PC-3 (cell line): ENCODE results near the gene UBE2L3. TPM values are rescaled to one million over a fixed set of nuclear protein-coding genes. Genes with fewer than 3 reads are reported as not detected.

Experiments
- ATAC-seq: fragments of 200-7000 bp; cut with Tn5 transposase; 2 replicates; pipeline ENCODE4 v1.9.1; 2020; ENCODE audit warnings: mild to moderate bottlenecking, moderate library complexity
- BruUV-seq: library from RNA; stranded (reverse); fragments of 400-500 nt; replicated peaks from 2 replicates; lab custom pipeline; 2021; lab: Mats Ljungman, UMichigan
- CTCF ChIA-PET: fragments of 300-600 bp; sonication (Branson Sonifier 250); formaldehyde crosslinking; loops from one replicate; lab custom pipeline; 2022; ENCODE audit warnings: antibody characterized with exemption; lab: Charles Lee
- POLR2A ChIA-PET: fragments of 300-600 bp; sonication (Branson Sonifier 250); formaldehyde crosslinking; loops from one replicate; lab custom pipeline; 2022; ENCODE audit warnings: antibody characterized with exemption; ENCODE audit not compliant: unreplicated experiment; lab: Charles Lee
- DNase-seq: peaks from one replicate; pipeline ENCODE4 v3.0.0-alpha.2; 2015
- H2AFZ ChIP-seq: fragments of 300-600 bp; sonication (generic); 2 replicates; pipeline ENCODE4 v1.6.0; 2016; ENCODE audit warnings: antibody characterized with exemption, low read length
- H3F3A ChIP-seq: fragments of 300-600 bp; sonication (generic); one replicate; pipeline ENCODE4 v1.6.0; 2017; ENCODE audit warnings: antibody characterized with exemption, low read length, control low read depth, mild to moderate bottlenecking; ENCODE audit not compliant: unreplicated experiment
- H3K27ac ChIP-seq: fragments of 300-600 bp; sonication (generic); 2 replicates; pipeline ENCODE4 v1.5.1; 2016; ENCODE audit warnings: mild to moderate bottlenecking, low read length
- H3K27me3 ChIP-seq: fragments of 300-600 bp; sonication (generic); 2 replicates; pipeline ENCODE4 v1.6.1; 2016; ENCODE audit warnings: low read length, mixed read lengths
- H3K36me3 ChIP-seq: fragments of 300-600 bp; sonication (generic); 2 replicates; pipeline ENCODE4 v1.6.1; 2016; ENCODE audit warnings: low read depth, mixed run types, low read length, mixed read lengths
- H3K4me1 ChIP-seq: fragments of 300-600 bp; sonication (generic); 2 replicates; pipeline ENCODE4 v1.5.1; 2016; ENCODE audit warnings: low read length; ENCODE audit not compliant: insufficient read depth
- H3K4me2 ChIP-seq: fragments of 300-600 bp; sonication (generic); 2 replicates; pipeline ENCODE4 v1.6.0; 2016; ENCODE audit warnings: low read length
- H3K4me3 ChIP-seq: fragments of 300-600 bp; sonication (generic); 2 replicates; pipeline ENCODE4 v1.5.1; 2016; ENCODE audit warnings: mild to moderate bottlenecking, low read length, mixed read lengths
- H3K79me2 ChIP-seq: fragments of 300-600 bp; sonication (generic); 2 replicates; pipeline ENCODE4 v1.6.1; 2017; ENCODE audit warnings: low read length, mixed read lengths
- H3K9ac ChIP-seq: fragments of 300-600 bp; sonication (generic); 2 replicates; pipeline ENCODE4 v1.6.0; 2016; ENCODE audit warnings: mild to moderate bottlenecking, low read length
- H3K9me2 ChIP-seq: fragments of 300-600 bp; sonication (generic); replicated peaks from 2 replicates; pipeline ENCODE4 v1.6.1; 2016; ENCODE audit warnings: mixed run types, low read length, mixed read lengths
- H3K9me3 ChIP-seq: fragments of 300-600 bp; sonication (generic); 2 replicates; pipeline ENCODE4 v1.6.1; 2016; ENCODE audit warnings: low read length, mixed read lengths
- H4K20me1 ChIP-seq: fragments of 300-600 bp; sonication (generic); 2 replicates; pipeline ENCODE4 v1.6.1; 2016; ENCODE audit warnings: low read length, mixed read lengths
- CTCF ChIP-seq: fragments of 300-600 bp; sonication (generic); conservative IDR thresholded peaks from 2 replicates; pipeline ENCODE4 v1.5.1; 2017; ENCODE audit warnings: antibody characterized with exemption, low read depth, mild to moderate bottlenecking, low read length
- EZH2 ChIP-seq: fragments of 300-600 bp; sonication (generic); IDR thresholded peaks from one replicate; pipeline ENCODE4 v1.6.1; 2017; ENCODE audit warnings: antibody characterized with exemption, mild to moderate bottlenecking, low read length; ENCODE audit not compliant: unreplicated experiment
- EZH2phosphoT487 ChIP-seq: fragments of 300-600 bp; sonication (generic); IDR thresholded peaks from 2 replicates; pipeline ENCODE4 v1.6.1; 2018; ENCODE audit warnings: mild to moderate bottlenecking, antibody characterized with exemption, low read length, borderline replicate concordance
- intact Hi-C: fragments of 100-400 bp; cut with micrococcal nuclease; formaldehyde crosslinking; loops from 2 replicates; pipeline ENCODE4 v1.9.0; 2023
- total RNA-seq: library from RNA; depleted of rRNA; stranded (reverse); fragments of >200 nt; gene quantifications from 2 replicates; pipeline ENCODE4 v1.2.3, GENCODE V29; 2014

The UBE2L3 gene
- total RNA-seq, 1 experiment from 2014 or later = 72.0 TPM

- H3F3A ChIP-seq = no peaks in the 10 kb centered on the region
- no peak overlapping the region for H2AFZ ChIP-seq
- intact Hi-C loops = no loop called here
- no peak for ATAC-seq
- no peak for TF ChIP-seq EZH2phosphoT487
- no peak for TF ChIP-seq CTCF
- no peak for TF ChIP-seq EZH2
- H3K36me3 ChIP-seq = no peaks in the 10 kb centered on the region
- no peak overlapping the region for H3K27ac ChIP-seq
- no peaks in the 10 kb centered on the region for H3K9me3 ChIP-seq
- peaks cover 13% of the 10 kb centered on the region for H3K79me2 ChIP-seq
- no peaks in the 10 kb centered on the region for H3K9me2 ChIP-seq
- H3K4me1 ChIP-seq = peaks cover under 1% of the 10 kb centered on the region
- no peak for DNase-seq
- no peak overlapping the region for H3K4me2 ChIP-seq
- H3K27me3 ChIP-seq = no peaks in the 10 kb centered on the region
- H3K9ac ChIP-seq = no peak overlapping the region
- no TSS peak for BruUV-seq
- POLR2A ChIA-PET = no interaction called here
- H4K20me1 ChIP-seq = no peaks in the 10 kb centered on the region
- no peak overlapping the region for H3K4me3 ChIP-seq
- CTCF ChIA-PET = no interaction called here
These were observed 66.0 kb downstream of the UBE2L3 start for GRCh38 chr22:21633481-21633880.

- DNase-seq (no peak), ATAC-seq (no peak)
- no peaks in the 10 kb centered on the region for H3K9me3 ChIP-seq
- H3K79me2 ChIP-seq = peaks cover 7% of the 10 kb centered on the region
- no peak overlapping the region for H3K9ac ChIP-seq
- no peak overlapping the region for H3K4me3 ChIP-seq
- no peaks in the 10 kb centered on the region for H3K36me3 ChIP-seq
- H3K4me1 ChIP-seq = no peaks in the 10 kb centered on the region; the same call in 1 of the 2 replicates
- no peaks in the 10 kb centered on the region for H4K20me1 ChIP-seq
- no peak overlapping the region for H2AFZ ChIP-seq
- POLR2A ChIA-PET = no interaction called here
- CTCF ChIA-PET = no interaction called here
- no TSS peak for BruUV-seq
- H3K27me3 ChIP-seq = no peaks in the 10 kb centered on the region
- no peak overlapping the region for H3K27ac ChIP-seq
- TF ChIP-seq EZH2 (no peak), EZH2phosphoT487 (no peak), CTCF (no peak)
- H3F3A ChIP-seq = no peaks in the 10 kb centered on the region
- intact Hi-C loops = no loop called here
- H3K9me2 ChIP-seq = no peaks in the 10 kb centered on the region
- H3K4me2 ChIP-seq = no peak overlapping the region
These were observed 66.6 kb downstream of the UBE2L3 start for GRCh38 chr22:21634081-21634480.

DNA sequence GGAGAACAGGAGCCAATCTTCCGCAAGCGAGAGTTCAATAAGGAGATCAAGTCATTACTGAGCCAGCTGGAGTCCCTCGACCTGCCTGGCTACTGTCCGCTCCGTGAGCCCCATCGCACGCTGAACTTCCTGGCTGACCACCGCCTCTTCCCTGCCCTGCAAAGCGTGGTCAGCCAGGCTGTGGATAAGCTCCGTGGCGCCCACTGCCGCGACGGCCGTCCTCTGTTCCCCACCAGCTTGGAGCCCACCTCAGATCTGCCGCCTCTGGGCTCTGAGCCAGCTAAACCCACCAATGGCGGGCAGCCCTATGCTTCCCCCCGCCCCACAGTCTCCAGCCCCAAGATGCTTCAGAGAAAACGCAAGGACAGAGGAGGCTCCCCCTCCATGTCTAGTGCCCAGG lies 67.3 kb downstream of the UBE2L3 start:
- H3K4me3 ChIP-seq = no peak overlapping the region
- no peaks in the 10 kb centered on the region for H3K4me1 ChIP-seq
- POLR2A ChIA-PET = no interaction called here
- H3F3A ChIP-seq = no peaks in the 10 kb centered on the region
- CTCF ChIA-PET = no interaction called here
- no peak for DNase-seq
- no peaks in the 10 kb centered on the region for H4K20me1 ChIP-seq
- H3K27ac ChIP-seq = no peak overlapping the region
- no TSS peak for BruUV-seq
- no peak for ATAC-seq
- no peak overlapping the region for H3K4me2 ChIP-seq
- no peak overlapping the region for H2AFZ ChIP-seq
- no peaks in the 10 kb centered on the region for H3K27me3 ChIP-seq
- TF ChIP-seq CTCF (no peak), EZH2phosphoT487 (no peak), EZH2 (no peak)
- H3K9ac ChIP-seq = no peak overlapping the region
- intact Hi-C loops = no loop called here
- no peaks in the 10 kb centered on the region for H3K79me2 ChIP-seq
- no peaks in the 10 kb centered on the region for H3K9me2 ChIP-seq
- no peaks in the 10 kb centered on the region for H3K36me3 ChIP-seq
- H3K9me3 ChIP-seq = no peaks in the 10 kb centered on the region
